Loucy (cell line): ENCODE results near the gene RNF157.

Experiments
- H2AFZ ChIP-seq: fragments of 200-600 bp; sonication (generic); 2 replicates; pipeline ENCODE4 v1.6.0; 2016; ENCODE audit warnings: antibody characterized with exemption, mild to moderate bottlenecking, low read length, moderate library complexity
- H3F3A ChIP-seq: fragments of 200-600 bp; 2 replicates; pipeline ENCODE4 v1.6.0; 2016; ENCODE audit warnings: antibody characterized with exemption, low read depth, mild to moderate bottlenecking
- H3K27me3 ChIP-seq: fragments of 200-600 bp; sonication (generic); 2 replicates; pipeline ENCODE4 v1.6.1; 2014; ENCODE audit warnings: low read length, mild to moderate bottlenecking; ENCODE audit not compliant: insufficient read depth, poor library complexity, severe bottlenecking
- H3K36me3 ChIP-seq: fragments of 200-600 bp; sonication (generic); 2 replicates; pipeline ENCODE4 v1.6.1; 2016; ENCODE audit warnings: low read length; ENCODE audit not compliant: insufficient read depth
- H3K4me1 ChIP-seq: fragments of 200-600 bp; sonication (generic); 2 replicates; pipeline ENCODE4 v1.5.1; 2014; ENCODE audit warnings: low read length, mild to moderate bottlenecking; ENCODE audit not compliant: insufficient read depth, poor library complexity, severe bottlenecking
- H3K4me2 ChIP-seq: fragments of 200-600 bp; sonication (generic); 2 replicates; pipeline ENCODE4 v1.6.0; 2014; ENCODE audit warnings: antibody characterized with exemption, low read length, low read depth, mild to moderate bottlenecking; ENCODE audit not compliant: poor library complexity, severe bottlenecking
- H3K4me3 ChIP-seq: fragments of 200-600 bp; sonication (generic); 2 replicates; pipeline ENCODE4 v1.5.1; 2014; ENCODE audit warnings: low read length, mild to moderate bottlenecking, mixed read lengths; ENCODE audit not compliant: poor library complexity, severe bottlenecking
- H3K79me2 ChIP-seq: fragments of 200-600 bp; sonication (generic); 2 replicates; pipeline ENCODE4 v1.6.1; 2014; ENCODE audit warnings: low read length; ENCODE audit not compliant: insufficient read depth
- H3K9ac ChIP-seq: fragments of 200-600 bp; sonication (generic); 2 replicates; pipeline ENCODE4 v1.6.0; 2014; ENCODE audit warnings: mild to moderate bottlenecking, low read depth, low read length, moderate library complexity; ENCODE audit not compliant: poor library complexity, severe bottlenecking
- H3K9me2 ChIP-seq: fragments of 200-600 bp; sonication (generic); replicated peaks from 2 replicates; pipeline ENCODE4 v1.6.1; 2016; ENCODE audit warnings: low read depth, low read length, mixed read lengths
- H3K9me3 ChIP-seq: fragments of 200-600 bp; sonication (generic); 2 replicates; pipeline ENCODE4 v1.6.1; 2014; ENCODE audit warnings: mild to moderate bottlenecking, antibody characterized with exemption, low read length, low read depth; ENCODE audit not compliant: insufficient read depth
- H4K20me1 ChIP-seq: fragments of 200-600 bp; sonication (generic); 2 replicates; pipeline ENCODE4 v1.6.0; 2014; ENCODE audit warnings: antibody characterized with exemption, low read length, mild to moderate bottlenecking; ENCODE audit not compliant: insufficient read depth, poor library complexity, severe bottlenecking
- EZH2phosphoT487 ChIP-seq: fragments of 200-600 bp; IDR thresholded peaks from 2 replicates; pipeline ENCODE4 v1.6.1; 2018; ENCODE audit warnings: antibody characterized with exemption, mild to moderate bottlenecking, moderate library complexity, borderline replicate concordance
- TF ChIP-seq, protein P1 (sequence below): fragments of 200-600 bp; sonication (generic); conservative IDR thresholded peaks from 2 replicates; pipeline ENCODE4 v1.5.1; 2014; ENCODE audit warnings: mild to moderate bottlenecking, antibody characterized with exemption, low read length

The RNF157 gene

DNA sequence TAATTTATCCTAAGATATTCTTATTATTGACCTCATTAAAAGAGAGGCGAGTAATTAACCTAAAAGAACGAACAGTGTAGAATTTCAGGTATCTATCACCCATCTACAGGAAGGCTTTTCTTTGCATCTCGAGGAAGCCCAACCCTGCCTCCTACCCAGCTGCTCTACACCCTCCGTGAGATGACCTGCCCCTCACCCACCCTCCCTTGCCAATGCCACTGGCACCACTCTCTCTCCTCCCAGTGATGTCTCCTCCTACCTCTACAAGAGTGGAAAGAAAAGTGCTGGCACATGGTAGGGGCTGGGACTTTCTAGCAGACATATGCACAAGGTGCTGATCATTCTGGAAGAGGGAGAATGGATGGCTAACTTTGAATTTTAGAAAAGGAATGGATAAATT is 76.4 kb downstream of the RNF157 start:
- Histone ChIP-seq H3K9ac (no peak overlapping the region), H3K36me3 (no peaks in the 10 kb centered on the region), H3K9me2 (no peaks in the 10 kb centered on the region), H3K27me3 (no peaks in the 10 kb centered on the region), H3K9me3 (no peaks in the 10 kb centered on the region), H3K4me3 (no peak overlapping the region), H2AFZ (no peak overlapping the region), H3K4me1 (no peaks in the 10 kb centered on the region), H3F3A (no peaks in the 10 kb centered on the region), H3K4me2 (no peak overlapping the region), H3K79me2 (no peaks in the 10 kb centered on the region), H4K20me1 (no peaks in the 10 kb centered on the region)
- no peak for TF ChIP-seq EZH2phosphoT487
- TF ChIP-seq, protein P1, sequence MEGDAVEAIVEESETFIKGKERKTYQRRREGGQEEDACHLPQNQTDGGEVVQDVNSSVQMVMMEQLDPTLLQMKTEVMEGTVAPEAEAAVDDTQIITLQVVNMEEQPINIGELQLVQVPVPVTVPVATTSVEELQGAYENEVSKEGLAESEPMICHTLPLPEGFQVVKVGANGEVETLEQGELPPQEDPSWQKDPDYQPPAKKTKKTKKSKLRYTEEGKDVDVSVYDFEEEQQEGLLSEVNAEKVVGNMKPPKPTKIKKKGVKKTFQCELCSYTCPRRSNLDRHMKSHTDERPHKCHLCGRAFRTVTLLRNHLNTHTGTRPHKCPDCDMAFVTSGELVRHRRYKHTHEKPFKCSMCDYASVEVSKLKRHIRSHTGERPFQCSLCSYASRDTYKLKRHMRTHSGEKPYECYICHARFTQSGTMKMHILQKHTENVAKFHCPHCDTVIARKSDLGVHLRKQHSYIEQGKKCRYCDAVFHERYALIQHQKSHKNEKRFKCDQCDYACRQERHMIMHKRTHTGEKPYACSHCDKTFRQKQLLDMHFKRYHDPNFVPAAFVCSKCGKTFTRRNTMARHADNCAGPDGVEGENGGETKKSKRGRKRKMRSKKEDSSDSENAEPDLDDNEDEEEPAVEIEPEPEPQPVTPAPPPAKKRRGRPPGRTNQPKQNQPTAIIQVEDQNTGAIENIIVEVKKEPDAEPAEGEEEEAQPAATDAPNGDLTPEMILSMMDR = no peak

DNA sequence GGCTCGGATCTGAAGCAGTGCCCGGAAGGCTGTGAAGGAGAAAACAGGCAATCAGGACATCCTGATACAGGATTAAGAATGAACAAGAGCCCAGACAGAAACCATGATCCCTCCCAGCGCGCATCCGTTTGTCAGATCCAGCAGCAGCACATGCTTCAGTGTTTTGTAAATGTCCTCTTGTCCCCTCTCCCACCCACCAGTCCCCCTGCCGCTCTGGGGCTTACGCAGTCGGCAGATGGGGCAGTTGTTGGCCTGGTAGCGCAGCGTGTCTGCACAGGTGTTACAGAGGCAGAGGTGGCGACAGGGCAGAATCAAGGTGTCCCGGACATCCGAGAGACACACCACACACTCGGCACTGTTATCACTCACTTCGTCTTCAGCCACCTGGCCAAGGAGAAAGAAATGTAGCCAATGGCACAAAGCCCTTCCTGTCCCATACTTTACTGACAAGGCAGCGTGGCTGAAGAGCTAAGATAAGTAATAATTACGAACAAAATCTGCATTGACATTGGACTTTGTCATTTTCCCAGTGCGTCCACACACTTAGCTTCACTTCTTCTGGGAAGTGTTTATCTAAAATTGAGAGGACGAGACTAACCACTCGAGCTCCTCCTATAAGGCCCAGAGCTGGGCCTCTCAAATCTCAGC is 78.5 kb downstream of the RNF157 start:
- H3F3A ChIP-seq = no peaks in the 10 kb centered on the region
- no peaks in the 10 kb centered on the region for H3K4me1 ChIP-seq
- no peaks in the 10 kb centered on the region for H3K36me3 ChIP-seq
- H3K9me3 ChIP-seq = no peaks in the 10 kb centered on the region
- H3K4me2 ChIP-seq = no peak overlapping the region
- no peak for TF ChIP-seq EZH2phosphoT487
- TF ChIP-seq, protein P1 = no peak
- H3K9ac ChIP-seq = no peak overlapping the region
- H3K4me3 ChIP-seq = no peak overlapping the region
- H3K79me2 ChIP-seq = no peaks in the 10 kb centered on the region
- no peak overlapping the region for H2AFZ ChIP-seq
- H3K27me3 ChIP-seq = no peaks in the 10 kb centered on the region
- no peaks in the 10 kb centered on the region for H3K9me2 ChIP-seq
- no peaks in the 10 kb centered on the region for H4K20me1 ChIP-seq

DNA sequence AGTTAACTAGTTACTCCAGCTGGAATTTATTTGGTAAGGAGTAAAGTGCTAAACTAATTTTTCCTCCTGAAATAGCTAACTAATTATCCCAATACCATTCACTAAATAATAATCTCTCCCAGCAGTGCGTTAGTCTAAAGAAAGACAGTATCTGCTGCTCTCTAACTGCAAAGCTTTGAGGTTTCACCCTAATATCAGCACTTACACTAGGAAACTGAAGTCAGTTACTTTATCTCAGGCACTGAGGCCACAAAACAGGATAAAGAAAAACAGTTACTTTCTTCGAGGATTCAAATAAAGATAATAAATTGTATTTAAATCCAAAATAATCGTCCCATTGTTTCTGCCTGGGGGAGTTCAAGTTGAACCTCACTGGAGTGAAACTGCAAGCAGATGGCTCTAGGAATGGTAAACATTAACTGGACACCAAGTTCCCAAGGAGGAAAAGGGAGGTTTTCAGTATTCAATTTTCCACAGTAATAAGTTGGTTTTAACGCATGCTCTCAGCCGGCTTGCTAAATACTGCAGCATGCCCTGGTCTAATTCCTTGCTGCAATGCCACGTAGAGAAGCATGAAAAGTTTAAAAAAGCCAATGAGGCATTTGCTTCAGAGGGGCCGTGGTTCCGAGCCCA is 79.3 kb downstream of the RNF157 start:
- no peak overlapping the region; the same call in 1 of the 2 replicates for H2AFZ ChIP-seq
- H3K9ac ChIP-seq = no peak overlapping the region
- H3K27me3 ChIP-seq = no peaks in the 10 kb centered on the region
- no peak overlapping the region for H3K4me3 ChIP-seq
- no peaks in the 10 kb centered on the region for H3K36me3 ChIP-seq
- no peaks in the 10 kb centered on the region for H3K9me3 ChIP-seq
- no peaks in the 10 kb centered on the region for H3K4me1 ChIP-seq
- no peaks in the 10 kb centered on the region for H4K20me1 ChIP-seq
- H3K79me2 ChIP-seq = no peaks in the 10 kb centered on the region
- no peaks in the 10 kb centered on the region for H3K9me2 ChIP-seq
- no peak for TF ChIP-seq EZH2phosphoT487
- TF ChIP-seq, protein P1 = no peak
- no peak overlapping the region for H3K4me2 ChIP-seq
- H3F3A ChIP-seq = no peaks in the 10 kb centered on the region
